HG03432 (cell line): Measurements from ENCODE around the gene TPRN.

ENCODE experiments used
- ATAC-seq: cut with Tn5 transposase; IDR thresholded peaks from one replicate; pipeline ENCODE4 v1.9.1; 2021; ENCODE audit warnings: mild to moderate bottlenecking, moderate library complexity; ENCODE audit not compliant: unreplicated experiment

TPRN gene

DNA sequence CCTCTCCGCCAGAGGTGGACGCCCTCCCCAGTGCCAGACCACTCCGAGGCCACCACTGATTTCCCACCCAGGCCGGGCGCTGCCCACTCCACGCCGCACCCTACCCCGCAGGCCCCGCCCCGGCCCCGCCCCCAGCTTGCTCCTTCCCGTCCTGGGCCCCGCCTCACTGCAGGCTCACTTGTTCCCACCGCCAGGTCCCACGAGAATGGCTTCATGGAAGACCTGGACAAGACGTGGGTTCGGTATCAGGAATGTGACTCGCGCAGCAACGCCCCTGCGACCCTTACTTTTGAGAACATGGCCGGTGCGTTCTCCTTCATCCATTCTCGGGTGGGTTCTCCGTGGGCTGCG lies 37.2 kb downstream of the TPRN start:
- no peak for ATAC-seq

DNA sequence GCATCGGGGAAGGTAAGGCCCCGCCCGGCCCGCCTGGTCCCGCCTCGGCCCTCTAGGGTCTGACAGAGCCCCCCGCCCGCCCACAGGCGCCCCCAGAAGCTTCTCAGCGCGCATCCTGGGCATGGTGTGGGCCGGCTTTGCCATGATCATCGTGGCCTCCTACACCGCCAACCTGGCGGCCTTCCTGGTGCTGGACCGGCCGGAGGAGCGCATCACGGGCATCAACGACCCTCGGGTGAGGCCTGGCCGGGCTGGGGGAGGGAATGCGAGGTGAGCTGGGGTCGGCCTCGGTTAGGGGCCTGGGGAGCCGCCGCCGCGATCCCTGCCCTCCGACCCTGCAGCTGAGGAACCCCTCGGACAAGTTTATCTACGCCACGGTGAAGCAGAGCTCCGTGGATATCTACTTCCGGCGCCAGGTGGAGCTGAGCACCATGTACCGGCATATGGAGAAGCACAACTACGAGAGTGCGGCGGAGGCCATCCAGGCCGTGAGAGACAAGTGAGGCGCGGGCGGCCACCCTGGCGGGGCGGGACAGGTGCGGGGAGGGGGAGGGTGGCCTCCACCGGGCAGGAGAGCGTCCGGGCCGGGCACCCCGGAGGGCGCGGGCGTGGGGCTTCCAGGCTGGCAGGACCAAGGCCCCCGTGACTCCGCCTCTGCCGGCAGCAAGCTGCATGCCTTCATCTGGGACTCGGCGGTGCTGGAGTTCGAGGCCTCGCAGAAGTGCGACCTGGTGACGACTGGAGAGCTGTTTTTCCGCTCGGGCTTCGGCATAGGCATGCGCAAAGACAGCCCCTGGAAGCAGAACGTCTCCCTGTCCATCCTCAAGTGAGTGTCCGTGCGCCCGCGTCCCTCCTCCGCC lies 37.8 kb downstream of the TPRN start:
- no peak for ATAC-seq

DNA sequence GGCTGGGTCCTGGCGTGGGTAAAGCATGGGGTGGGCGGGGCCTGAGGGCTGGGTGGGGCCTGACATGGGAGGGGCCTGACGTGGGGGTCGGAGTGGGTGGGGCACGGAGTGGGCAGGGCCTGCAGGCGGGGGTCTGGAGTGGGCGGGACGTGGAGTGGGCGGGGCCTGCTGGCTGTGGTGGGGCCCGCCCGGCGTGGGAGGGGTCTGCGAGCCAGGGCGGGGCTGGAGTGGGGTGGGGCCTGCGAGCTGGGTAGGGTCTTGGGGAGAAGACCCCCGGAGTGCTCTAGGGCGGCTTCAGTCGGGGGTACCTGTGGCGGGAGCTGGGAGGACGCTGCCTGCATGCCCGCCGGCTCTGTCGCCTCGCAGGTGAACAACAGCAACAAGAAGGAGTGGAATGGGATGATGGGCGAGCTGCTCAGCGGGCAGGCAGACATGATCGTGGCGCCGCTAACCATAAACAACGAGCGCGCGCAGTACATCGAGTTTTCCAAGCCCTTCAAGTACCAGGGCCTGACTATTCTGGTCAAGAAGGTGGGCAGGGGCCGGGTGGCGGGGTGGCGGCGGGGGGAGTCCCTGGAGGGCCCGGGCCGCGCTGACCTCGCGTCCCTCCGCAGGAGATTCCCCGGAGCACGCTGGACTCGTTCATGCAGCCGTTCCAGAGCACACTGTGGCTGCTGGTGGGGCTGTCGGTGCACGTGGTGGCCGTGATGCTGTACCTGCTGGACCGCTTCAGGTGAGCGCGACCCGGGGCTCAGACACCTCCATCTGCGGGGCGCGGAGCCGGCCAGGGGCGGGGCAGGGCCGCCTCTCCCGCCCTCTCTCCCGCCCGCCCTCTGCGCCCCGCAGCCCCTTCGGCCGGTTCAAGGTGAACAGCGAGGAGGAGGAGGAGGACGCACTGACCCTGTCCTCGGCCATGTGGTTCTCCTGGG lies 38.7 kb downstream of the TPRN start:
- no peak for ATAC-seq

DNA sequence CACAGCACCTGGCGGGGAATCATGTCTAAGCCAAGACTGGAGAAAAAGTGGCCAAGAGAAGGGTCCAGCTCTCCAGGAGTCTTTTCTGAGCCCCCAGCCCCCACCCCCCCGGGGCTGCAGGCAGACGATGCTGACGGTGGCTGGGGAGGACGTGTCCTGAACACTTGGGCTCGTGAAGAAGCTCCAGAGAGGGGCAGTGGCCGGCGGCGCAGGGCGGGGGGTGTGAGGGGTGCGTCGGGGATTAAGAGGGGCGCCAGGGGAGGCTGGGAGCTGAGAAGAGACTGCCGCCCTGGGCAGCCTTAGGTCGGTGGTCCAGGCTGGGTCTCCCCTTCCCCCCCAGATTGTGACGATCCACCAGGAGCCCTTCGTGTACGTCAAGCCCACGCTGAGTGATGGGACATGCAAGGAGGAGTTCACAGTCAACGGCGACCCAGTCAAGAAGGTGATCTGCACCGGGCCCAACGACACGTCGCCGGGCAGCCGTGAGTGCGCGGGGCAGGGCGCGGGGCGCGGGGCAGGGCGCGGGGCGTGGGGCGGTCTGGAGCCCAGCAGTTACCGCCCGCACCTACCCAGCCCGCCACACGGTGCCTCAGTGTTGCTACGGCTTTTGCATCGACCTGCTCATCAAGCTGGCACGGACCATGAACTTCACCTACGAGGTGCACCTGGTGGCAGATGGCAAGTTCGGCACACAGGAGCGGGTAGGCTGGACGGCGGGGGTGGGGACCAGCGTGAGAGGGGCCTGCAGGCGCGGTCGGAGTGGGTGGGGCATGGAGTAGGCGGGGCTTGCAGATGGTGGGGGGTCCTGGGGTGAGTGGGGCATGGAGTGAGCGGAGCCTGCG lies 39.6 kb downstream of the TPRN start:
- no peak for ATAC-seq

DNA sequence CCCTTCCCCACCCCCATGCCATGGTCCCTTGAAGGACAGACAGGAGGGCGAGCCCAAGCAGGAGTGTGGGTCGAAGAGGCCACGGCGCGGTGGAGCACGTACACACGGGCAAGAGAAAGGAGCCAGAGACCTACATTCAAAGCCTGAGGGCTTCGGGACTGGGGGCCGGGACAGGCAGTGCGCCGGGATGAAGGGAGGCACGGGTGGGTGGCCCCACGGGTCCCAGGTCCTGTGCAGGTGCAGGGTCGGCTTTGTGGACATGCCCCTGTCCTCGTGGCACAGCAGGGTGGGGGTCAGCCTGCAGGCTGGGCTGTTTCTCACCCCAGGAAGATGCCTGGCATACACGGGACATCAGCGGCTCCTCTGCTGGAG lies 40.5 kb downstream of the TPRN start:
- no peak for ATAC-seq

DNA sequence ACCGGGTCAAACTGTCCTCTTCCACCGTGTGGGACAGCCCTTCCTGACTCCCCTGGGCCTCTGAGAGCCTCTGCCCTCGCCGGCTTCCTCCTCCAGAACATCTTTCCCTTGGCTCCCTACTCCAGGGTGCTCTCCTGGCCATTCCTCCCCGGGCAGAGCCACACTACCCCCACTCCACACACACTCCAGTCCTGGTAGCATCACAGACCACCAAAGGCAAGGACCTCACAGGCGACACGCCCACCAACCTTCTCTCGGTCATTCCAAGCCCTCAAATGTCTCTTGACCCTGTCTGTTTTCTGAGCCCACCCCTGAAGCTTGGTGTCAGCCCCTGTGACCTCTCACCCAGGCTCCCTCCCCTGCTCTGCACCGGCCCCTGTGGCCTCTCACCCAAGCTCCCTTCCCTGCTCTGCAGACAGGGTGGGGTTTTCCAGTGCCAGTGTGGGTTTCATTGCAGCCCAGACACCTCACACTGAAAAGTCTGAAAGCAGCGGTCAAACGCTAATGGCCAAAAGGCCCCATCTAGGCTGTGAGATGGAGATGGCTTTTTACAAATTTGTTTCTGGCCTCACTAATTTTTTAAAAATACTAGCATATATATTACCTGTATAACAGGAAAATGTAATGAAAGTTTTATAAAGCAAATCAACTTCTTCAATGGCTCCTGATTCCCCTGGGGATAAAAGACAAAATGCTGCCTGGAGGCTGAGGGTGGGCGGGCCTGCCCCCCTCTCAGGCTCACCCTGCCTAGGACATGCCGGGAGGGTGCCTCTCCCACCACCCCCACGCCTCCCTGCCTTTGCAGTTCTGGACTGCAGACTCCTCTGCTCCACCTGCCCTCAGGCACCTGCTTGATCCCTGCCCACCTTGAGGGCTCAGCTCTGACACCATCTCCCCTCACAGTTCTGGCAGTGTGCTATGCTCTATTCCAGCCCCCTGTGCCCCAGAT lies 41.2 kb downstream of the TPRN start:
- no peak for ATAC-seq

DNA sequence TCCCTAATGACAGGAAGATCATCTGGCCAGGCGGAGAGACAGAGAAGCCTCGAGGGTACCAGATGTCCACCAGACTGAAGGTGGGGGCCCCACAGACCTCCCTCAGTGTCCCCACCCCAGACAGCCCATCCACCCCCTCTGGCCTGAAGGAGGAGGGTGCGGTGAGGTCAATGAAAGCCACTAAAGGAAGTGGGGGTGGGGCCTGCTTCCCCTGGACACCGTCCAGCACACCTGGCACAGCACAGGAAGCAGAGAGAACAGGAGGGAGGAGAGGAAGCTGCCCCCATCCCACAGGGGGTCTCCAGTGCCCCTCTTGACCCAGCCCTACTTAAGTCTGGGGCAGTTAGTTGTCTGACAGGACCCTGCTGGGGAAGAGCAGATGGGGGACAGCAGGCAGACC lies 41.9 kb downstream of the TPRN start:
- ATAC-seq: no peak

DNA sequence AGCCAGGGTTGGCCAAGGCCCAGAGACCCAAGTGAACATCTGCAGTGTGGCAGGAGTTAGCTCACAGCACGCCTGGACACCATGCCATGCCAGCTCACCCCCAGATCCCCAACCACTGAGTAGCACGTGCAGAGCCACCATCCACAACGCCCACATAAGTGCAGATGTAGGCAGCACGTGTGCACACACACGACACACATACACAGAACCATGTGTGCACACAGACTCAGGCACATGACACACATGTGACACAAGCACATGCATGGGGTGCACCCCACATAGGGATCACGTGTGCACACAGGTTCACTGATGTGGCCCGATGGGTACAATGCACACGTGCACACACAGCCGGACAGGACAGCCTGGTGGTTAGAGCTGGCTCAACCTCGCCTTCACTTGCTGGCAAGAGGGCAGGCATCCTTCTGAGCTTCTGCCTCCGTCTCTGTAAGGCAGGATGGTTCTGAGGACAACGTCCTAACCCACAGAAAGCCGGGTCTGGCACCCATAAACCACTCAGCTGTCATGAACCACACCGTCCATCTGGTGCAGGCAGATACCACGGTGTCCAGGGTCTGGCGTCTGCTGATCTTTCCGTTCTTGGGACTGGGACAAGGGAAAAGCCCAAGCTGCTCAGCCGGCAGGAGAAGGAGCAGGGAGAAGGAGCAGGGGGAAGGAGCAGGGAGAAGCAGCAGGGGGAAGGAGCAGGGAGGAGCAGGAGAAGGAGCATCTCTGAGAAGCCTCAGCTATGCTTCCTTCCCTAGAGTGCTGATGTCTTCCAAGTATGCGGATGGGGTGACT lies 42.7 kb downstream of the TPRN start:
- no peak for ATAC-seq

DNA sequence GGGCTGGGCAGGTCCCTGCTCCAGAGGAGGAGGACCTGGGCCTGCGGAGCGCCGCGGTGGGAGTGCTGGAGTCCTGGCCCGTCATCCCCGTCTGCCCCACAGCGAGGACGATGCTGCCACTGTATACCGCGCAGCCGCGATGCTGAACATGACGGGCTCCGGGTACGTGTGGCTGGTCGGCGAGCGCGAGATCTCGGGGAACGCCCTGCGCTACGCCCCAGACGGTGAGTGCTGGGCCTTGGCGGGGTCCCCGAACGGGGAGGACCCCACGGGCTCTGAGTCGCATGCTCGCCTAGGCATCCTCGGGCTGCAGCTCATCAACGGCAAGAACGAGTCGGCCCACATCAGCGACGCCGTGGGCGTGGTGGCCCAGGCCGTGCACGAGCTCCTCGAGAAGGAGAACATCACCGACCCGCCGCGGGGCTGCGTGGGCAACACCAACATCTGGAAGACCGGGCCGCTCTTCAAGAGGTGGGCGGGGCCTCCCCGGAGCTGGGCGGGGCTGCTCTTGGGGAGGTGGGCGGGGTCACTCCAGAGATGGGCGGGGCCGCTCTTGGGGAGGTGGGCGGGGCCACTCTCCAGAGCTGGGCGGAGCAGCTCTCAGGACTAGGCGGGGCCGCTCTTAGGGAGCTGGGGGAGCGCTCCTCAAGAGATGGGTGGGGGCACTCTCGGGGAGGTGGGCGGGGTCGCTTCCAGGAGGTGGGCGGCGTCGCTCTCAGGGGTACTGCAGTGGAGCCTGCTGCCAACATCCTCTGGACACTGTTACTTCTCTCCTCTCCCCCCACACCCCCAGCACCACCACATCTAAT lies 43.8 kb downstream of the TPRN start:
- no peak for ATAC-seq

DNA sequence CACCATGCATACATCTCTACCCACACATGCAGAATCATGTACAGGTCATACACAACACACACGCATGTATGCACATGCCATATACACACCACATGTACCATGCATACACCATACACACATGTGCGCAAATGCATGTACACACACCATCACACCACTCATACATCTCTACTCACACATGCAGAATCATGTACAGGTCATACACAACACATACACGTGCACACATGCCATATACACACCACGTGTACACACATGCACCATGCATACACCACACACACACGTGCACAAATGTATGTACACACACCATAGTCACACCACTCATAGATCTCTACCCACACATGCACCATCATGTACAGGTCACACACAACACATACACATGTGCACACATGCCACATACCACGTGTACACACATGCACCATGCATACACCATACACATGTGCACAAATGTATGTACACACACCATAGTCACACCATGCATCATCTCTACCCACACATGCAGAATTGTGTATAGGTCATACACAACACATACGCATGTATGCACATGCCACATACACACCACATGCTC lies 47.6 kb downstream of the TPRN start:
- ATAC-seq: no peak

DNA sequence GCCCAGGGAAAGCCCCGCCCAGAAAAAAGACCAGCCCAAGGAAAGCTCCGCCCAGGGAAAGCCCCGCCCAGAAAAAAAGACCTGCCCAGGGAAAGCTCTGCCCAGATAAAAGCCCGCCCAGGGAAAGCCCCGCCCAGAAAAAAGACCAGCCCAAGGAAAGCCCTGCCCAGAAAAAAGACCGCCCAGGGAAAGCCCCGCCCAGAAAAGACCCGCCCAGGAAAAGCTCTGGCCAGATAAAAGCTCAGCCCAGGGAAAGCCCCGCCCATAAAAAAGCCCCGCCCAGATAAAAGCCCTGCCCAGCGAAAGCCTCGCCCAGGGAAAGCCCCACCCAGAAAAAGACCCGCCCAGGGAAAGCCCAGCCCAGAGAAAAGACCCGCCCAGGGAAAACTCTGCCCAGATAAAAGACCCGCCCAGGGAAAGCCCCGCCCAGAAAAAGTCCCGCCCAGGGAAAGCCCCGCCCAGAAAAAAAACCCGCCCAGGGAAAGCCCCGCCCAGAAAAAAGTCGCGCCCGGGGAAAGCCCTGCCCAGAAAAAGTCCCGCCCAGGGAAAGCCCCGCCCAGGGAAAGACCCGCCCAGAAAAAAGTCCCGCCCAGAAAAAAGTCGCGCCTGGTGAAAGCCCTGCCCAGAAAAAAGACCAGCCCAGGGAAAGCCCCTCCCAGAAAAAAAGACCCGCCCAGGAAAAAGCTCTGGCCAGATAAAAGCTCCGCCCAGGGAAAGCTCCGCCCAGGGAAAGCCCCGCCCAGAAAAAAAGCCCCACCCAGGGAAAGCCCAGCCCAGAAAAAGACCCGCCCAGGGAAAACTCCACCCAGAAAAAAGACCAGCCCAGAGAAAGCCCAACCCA lies 49.7 kb downstream of the TPRN start:
- peak; percentile 43 for ATAC-seq

DNA sequence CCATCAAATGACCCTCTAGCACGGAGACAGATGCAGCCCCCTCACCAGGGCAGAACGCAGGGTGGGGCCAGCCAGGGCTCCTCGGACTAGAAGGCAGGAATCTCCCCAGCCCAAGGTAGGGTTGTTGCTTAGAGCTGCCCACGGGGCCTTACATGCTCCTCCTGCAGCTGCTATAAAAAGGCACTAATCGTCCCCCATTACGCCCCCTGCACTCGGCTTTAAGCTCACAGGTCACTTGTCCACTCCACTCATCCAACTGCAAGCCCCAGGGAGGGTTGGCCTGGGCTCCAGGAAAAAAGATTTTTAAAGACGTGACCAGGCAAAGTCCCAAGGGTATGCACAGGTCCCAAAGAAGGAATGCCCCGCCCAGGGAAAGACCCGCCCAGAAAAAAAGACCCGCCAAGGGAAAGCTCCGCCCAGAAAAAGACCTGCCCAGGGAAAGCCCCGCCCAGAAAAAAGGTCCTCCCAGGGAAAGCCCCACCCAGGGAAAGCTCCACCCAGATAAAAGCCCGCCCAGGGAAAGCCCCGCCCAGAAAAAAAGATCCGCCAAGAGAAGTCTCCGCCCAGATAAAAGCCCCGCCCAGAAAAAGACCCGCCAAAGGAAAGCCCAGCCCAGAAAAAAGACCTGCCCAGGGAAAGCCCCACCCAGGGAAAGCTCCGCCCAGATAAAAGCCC lies 50.5 kb downstream of the TPRN start:
- ATAC-seq: peak; percentile 21

DNA sequence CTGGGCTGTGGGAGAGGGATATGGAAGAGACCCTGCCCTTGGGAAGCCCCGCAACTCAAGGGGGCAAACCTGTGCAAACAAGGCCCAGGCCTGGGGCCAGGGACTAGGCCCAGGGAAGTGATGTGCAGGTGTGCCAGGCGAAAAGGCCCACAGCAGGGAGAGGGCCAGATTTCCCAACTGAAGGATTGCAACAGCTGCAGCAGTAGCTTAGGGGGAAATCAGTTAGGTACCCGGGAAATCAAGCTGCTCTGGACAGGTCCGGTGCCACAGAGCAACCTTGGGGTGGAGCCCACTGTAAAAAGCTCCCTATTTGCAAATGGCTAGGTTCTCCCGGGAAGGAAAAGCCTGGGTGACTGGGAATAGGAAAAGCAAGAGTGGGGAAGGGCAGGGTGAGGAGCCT lies 51.2 kb downstream of the TPRN start:
- no peak for ATAC-seq

DNA sequence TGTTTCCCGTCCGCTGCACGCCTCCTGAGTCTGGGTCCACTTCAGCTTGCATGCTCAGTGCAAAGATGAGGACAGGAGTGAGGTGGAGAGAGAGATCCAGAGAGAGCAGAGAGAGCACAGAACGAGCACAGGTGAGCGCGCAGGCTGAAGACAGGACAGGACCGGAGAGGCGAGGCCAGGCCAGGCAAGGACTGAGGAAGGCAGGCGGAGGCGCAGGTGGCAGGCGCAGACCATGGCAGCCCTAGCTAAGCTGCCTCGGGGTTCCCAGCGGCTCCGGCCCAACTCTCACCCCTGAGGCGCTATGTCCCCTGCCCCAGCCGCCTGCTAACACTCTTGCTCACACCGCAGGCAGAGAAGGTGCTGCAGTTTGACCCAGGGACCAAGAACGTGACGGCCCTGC lies 51.9 kb downstream of the TPRN start:
- no peak for ATAC-seq

DNA sequence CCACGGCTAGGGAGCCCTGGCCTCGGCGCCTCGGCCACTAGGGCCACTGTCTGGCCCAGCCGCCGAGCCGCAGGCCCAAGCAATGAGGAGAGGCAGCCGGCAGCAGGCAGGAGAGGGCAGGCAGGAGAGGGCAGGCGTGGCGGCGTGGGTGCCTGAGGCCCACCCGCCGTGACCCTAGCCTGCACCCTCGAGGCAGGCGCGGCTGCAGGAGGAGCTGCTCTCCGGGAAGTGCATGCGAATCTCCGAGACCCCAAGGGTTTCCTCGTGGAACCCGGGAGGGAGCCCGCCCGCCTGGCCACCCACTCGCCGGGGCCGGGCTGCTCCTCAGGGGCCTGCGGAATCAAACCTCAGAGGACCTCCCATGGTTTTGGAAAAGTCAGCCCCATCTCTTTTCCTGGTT lies 52.3 kb downstream of the TPRN start:
- no peak for ATAC-seq

DNA sequence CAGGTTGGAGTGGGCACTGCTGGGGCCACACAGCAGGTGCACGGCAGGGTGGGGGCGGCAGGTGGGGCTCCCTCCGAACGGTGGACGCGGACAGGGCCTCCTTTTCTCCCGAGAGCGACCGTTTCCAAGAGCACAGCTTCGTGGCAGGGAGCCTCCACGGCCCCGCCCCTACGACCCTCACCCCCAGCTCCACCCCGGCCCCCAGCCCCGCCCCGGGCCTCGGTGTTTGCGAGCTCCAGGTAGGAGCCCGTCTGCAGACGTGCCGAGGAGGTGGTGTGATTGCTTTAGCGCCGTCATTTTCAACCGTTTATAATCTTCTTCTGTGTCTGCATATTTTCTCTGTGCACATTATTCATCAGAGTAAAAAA lies 52.8 kb downstream of the TPRN start:
- ATAC-seq: no peak
